SU-DHL-6 (cell line): ENCODE data around the gene JMJD7.

Experiments used
- CTCF ChIP-seq: fragments of 200-600 bp; sonication (generic); IDR thresholded peaks from one replicate; pipeline ENCODE4 v1.5.1; 2017; ENCODE audit warnings: antibody characterized with exemption, mild to moderate bottlenecking, low read length, moderate library complexity; ENCODE audit not compliant: insufficient read depth, poor library complexity, severe bottlenecking
- EZH2phosphoT487 ChIP-seq: fragments of 200-600 bp; sonication (generic), shearing (Covaris generic); conservative IDR thresholded peaks from 2 replicates; pipeline ENCODE4 v1.6.1; 2018; ENCODE audit warnings: mild to moderate bottlenecking, antibody characterized with exemption, low read length, moderate library complexity, mixed read lengths

GRCh38 chr15:41885321-41885720 is 57.4 kb downstream of the JMJD7 start:
- TF ChIP-seq CTCF, result no peak
- TF ChIP-seq EZH2phosphoT487, result no peak
